WTC11 (cell line): Measurements from ENCODE around the gene DCAF10. TPM values are rescaled to one million over a fixed set of nuclear protein-coding genes. Genes with fewer than 3 reads are reported as not detected.

Source experiments
- ATAC-seq: fragments of 200-7000 bp; cut with Tn5 transposase; 2 replicates; pipeline ENCODE4 v1.10.0; 2021; ENCODE audit warnings: mild to moderate bottlenecking, moderate library complexity
- CTCF ChIA-PET: fragments of 300-600 bp; sonication (Branson Sonifier 250); formaldehyde crosslinking; loops from one replicate; lab custom pipeline; 2021; ENCODE audit warnings: antibody characterized with exemption; lab: Charles Lee
- POLR2A ChIA-PET: fragments of 350-600 bp; sonication (Branson Sonifier 250); formaldehyde crosslinking; loops from one replicate; lab custom pipeline; 2021; ENCODE audit warnings: antibody characterized with exemption; lab: Charles Lee
- DNase-seq: peaks from one replicate; pipeline ENCODE4 v3.0.0; 2021; ENCODE audit warnings: low spot score
- H3K27ac Mint-ChIP-seq: 2 replicates; pipeline ENCODE4 v1.8.0; 2021; ENCODE audit warnings: mixed read lengths
- H3K27me3 Mint-ChIP-seq: 2 replicates; pipeline ENCODE4 v1.8.0; 2021; ENCODE audit warnings: low read depth, mild to moderate bottlenecking, moderate library complexity, mixed read lengths
- H3K36me3 Mint-ChIP-seq: 2 replicates; pipeline ENCODE4 v1.8.0; 2021; ENCODE audit warnings: mixed read lengths
- H3K4me1 Mint-ChIP-seq: 2 replicates; pipeline ENCODE4 v1.8.0; 2022; ENCODE audit warnings: mixed read lengths
- H3K4me3 Mint-ChIP-seq: 2 replicates; pipeline ENCODE4 v1.8.0; 2021; ENCODE audit warnings: mild to moderate bottlenecking, moderate library complexity, mixed read lengths
- H3K9me3 Mint-ChIP-seq: 2 replicates; pipeline ENCODE4 v1.8.0; 2021; ENCODE audit warnings: mixed read lengths
- ATF1 ChIP-seq: sonication (generic); formaldehyde crosslinking; IDR thresholded peaks from 2 replicates; pipeline ENCODE4 v1.8.1; 2023; ENCODE audit warnings: mild to moderate bottlenecking, moderate library complexity, missing genetic modification reagents
- CBFB ChIP-seq: sonication (generic); formaldehyde crosslinking; IDR thresholded peaks from 2 replicates; pipeline ENCODE4 v1.8.1; 2022; ENCODE audit warnings: mild to moderate bottlenecking, low read depth, missing genetic modification reagents
- CDX4 ChIP-seq: fragments of 250-450 bp; sonication (Bioruptor Pico); IDR thresholded peaks from 2 replicates; pipeline ENCODE4 v1.9.0; 2021; ENCODE audit warnings: moderate library complexity, mild to moderate bottlenecking, inconsistent platforms, borderline replicate concordance
- ESRRA ChIP-seq: sonication (generic); formaldehyde crosslinking; IDR thresholded peaks from 2 replicates; pipeline ENCODE4 v1.8.1; 2022; ENCODE audit warnings: mild to moderate bottlenecking, missing genetic modification reagents, borderline replicate concordance
- FOXK1 ChIP-seq: sonication (generic); formaldehyde crosslinking; IDR thresholded peaks from 2 replicates; pipeline ENCODE4 v1.8.0; 2022; ENCODE audit warnings: mild to moderate bottlenecking, moderate library complexity, missing genetic modification reagents
- MAX ChIP-seq: sonication (generic); formaldehyde crosslinking; IDR thresholded peaks from 2 replicates; pipeline ENCODE4 v1.8.0; 2022; ENCODE audit warnings: mild to moderate bottlenecking, missing genetic modification reagents
- OVOL2 ChIP-seq: fragments of 250-450 bp; sonication (Bioruptor Pico); IDR thresholded peaks from 2 replicates; pipeline ENCODE4 v1.9.0; 2021; ENCODE audit warnings: mild to moderate bottlenecking, borderline replicate concordance
- STAT6 ChIP-seq: sonication (generic); formaldehyde crosslinking; conservative IDR thresholded peaks from 2 replicates; pipeline ENCODE4 v1.8.1; 2023; ENCODE audit warnings: mild to moderate bottlenecking, low read depth, missing genetic modification reagents, moderate library complexity
- TEAD1 ChIP-seq: sonication (generic); formaldehyde crosslinking; IDR thresholded peaks from 2 replicates; pipeline ENCODE4 v1.8.0; 2022; ENCODE audit warnings: mild to moderate bottlenecking, missing genetic modification reagents
- ZNF121 ChIP-seq: sonication (generic); formaldehyde crosslinking; IDR thresholded peaks from 2 replicates; pipeline ENCODE4 v1.8.0; 2023; ENCODE audit warnings: missing genetic modification reagents
- ZNF263 ChIP-seq: sonication (generic); formaldehyde crosslinking; IDR thresholded peaks from 2 replicates; pipeline ENCODE4 v1.8.1; 2022; ENCODE audit warnings: low read depth, mild to moderate bottlenecking, moderate library complexity, missing genetic modification reagents
- total RNA-seq: library from RNA; stranded (reverse); gene quantifications from 3 replicates; pipeline ENCODE4 v1.2.3, GENCODE V29; 2021
- TF ChIP-seq, protein P1 (sequence below): sonication (generic); formaldehyde crosslinking; IDR thresholded peaks from 2 replicates; pipeline ENCODE4 v1.8.1; 2023; ENCODE audit warnings: mild to moderate bottlenecking, missing genetic modification reagents, borderline replicate concordance
- TF ChIP-seq, protein P2 (sequence below): sonication (generic); formaldehyde crosslinking; IDR thresholded peaks from 2 replicates; pipeline ENCODE4 v1.8.1; 2022; ENCODE audit warnings: mild to moderate bottlenecking, missing genetic modification reagents, moderate library complexity, borderline replicate concordance
- TF ChIP-seq, protein P3 (sequence below): sonication (generic); formaldehyde crosslinking; IDR thresholded peaks from 2 replicates; pipeline ENCODE4 v1.8.1; 2023; ENCODE audit warnings: mild to moderate bottlenecking, moderate library complexity, missing genetic modification reagents
- TF ChIP-seq, protein P4 (sequence below): sonication (generic); formaldehyde crosslinking; IDR thresholded peaks from 2 replicates; pipeline ENCODE4 v1.8.1; 2022; ENCODE audit warnings: missing genetic modification reagents, borderline replicate concordance
- TF ChIP-seq, protein P5 (sequence below): sonication (generic); formaldehyde crosslinking; IDR thresholded peaks from 2 replicates; pipeline ENCODE4 v1.8.0; 2023; ENCODE audit warnings: mild to moderate bottlenecking, missing genetic modification reagents

The DCAF10 gene
- total RNA-seq, 1 experiment from 2014 or later, result 11.7 TPM

DNA sequence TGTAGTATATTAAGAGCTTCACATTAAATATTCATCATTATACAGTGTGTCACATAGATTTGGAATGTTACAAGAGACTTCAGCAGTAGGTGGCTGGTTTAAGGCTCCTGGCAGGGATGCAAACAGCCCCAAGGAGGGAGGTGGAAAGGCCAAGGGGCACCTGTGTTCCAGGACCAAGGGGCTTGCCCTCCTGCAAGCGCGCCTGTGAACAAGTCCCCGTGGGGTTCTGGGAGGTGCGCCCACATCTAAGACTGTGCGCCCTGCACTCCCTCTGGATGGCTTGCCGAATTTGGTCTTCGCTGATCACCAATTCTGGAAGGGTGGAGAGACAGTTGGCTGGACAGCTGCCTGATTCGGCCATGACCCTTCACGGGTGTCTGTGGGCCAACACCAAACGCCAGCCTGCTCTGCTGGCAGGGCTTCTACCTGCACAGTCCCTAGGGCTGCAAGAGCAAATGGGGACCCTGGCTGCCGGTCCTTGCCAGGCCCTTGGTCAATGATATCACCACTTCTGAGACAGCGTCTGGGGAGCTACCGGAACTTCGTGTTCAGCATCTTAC, 115.4 kb downstream of the DCAF10 start (continued):
- TF ChIP-seq STAT6 (CRISPR knock-in tag), result no peak
- TF ChIP-seq, protein P1, sequence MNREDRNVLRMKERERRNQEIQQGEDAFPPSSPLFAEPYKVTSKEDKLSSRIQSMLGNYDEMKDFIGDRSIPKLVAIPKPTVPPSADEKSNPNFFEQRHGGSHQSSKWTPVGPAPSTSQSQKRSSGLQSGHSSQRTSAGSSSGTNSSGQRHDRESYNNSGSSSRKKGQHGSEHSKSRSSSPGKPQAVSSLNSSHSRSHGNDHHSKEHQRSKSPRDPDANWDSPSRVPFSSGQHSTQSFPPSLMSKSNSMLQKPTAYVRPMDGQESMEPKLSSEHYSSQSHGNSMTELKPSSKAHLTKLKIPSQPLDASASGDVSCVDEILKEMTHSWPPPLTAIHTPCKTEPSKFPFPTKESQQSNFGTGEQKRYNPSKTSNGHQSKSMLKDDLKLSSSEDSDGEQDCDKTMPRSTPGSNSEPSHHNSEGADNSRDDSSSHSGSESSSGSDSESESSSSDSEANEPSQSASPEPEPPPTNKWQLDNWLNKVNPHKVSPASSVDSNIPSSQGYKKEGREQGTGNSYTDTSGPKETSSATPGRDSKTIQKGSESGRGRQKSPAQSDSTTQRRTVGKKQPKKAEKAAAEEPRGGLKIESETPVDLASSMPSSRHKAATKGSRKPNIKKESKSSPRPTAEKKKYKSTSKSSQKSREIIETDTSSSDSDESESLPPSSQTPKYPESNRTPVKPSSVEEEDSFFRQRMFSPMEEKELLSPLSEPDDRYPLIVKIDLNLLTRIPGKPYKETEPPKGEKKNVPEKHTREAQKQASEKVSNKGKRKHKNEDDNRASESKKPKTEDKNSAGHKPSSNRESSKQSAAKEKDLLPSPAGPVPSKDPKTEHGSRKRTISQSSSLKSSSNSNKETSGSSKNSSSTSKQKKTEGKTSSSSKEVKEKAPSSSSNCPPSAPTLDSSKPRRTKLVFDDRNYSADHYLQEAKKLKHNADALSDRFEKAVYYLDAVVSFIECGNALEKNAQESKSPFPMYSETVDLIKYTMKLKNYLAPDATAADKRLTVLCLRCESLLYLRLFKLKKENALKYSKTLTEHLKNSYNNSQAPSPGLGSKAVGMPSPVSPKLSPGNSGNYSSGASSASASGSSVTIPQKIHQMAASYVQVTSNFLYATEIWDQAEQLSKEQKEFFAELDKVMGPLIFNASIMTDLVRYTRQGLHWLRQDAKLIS, result no peak
- TF ChIP-seq ATF1 (CRISPR knock-in tag), result no peak
- no peak for TF ChIP-seq OVOL2 (CRISPR knock-in tag)
- no peak for TF ChIP-seq TEAD1
- no peak for TF ChIP-seq CBFB (CRISPR knock-in tag)
- no peak for TF ChIP-seq ZNF121 (CRISPR knock-in tag)

DNA sequence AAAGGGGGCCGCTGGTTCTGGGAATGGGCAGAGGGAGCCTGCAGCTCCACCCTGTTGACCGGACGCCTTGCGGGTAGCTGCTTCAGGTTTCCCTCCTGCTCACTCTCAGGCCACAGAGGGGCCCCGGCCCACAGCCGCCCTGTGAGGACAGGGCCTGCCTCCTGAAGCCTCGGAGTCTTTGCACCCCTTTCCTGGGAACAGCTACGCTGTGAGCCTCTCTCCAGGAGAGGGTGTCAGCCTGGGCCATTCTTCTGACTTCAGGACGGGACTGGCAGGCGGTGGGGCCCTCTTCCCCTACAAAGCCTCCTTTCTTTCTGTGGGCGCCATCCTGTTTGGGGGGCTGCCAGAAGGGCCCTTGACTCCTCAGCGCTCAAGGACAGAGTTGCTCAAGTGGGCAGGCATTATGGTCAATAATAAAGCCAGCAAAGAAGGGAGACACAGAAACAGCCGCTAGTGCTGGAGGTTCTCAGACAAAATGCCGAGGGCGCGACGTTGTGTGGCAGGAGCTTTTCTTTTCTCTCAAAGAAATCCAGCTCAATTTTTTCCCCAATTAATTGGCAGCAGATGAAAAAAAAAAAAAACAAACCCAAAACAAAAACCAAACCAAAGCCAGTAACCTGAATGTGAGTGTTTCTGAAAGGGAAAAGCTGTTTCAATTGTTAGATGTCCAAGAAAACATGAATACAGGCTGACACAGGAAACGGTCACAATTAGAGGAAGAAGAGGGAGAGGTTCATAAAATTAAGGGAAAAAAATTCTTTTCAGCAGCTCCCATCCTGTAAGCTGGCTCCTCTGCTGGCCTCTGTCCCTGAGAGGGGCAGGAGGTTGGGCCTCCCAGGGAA, 116.1 kb downstream of the DCAF10 start:
- POLR2A ChIA-PET, result interaction anchor here (0.6 kb wide), 1 partner anchor 85 kb away, joined by 3 read pairs; no protein-coding TSS in a partner anchor
- Mint-ChIP-seq H3K36me3 (no peaks in the 10 kb centered on the region; the same call in 1 of the 2 replicates), H3K4me3 (no peak overlapping the region), H3K4me1 (peaks cover 26% of the 10 kb centered on the region), H3K27me3 (no peaks in the 10 kb centered on the region; the same call in 1 of the 2 replicates), H3K9me3 (no peaks in the 10 kb centered on the region), H3K27ac (no peak overlapping the region; the same call in 1 of the 2 replicates)
- DNase-seq, result no peak
- CTCF ChIA-PET, result interaction anchor here (1.2 to 2.0 kb wide), 2 partner anchors 171 to 221 kb away, joined by 4 to 5 read pairs; no protein-coding TSS in a partner anchor
- no peak for ATAC-seq
- TF ChIP-seq, protein P2, sequence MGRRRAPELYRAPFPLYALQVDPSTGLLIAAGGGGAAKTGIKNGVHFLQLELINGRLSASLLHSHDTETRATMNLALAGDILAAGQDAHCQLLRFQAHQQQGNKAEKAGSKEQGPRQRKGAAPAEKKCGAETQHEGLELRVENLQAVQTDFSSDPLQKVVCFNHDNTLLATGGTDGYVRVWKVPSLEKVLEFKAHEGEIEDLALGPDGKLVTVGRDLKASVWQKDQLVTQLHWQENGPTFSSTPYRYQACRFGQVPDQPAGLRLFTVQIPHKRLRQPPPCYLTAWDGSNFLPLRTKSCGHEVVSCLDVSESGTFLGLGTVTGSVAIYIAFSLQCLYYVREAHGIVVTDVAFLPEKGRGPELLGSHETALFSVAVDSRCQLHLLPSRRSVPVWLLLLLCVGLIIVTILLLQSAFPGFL, result no peak
- TF ChIP-seq CDX4 (no peak), ESRRA (CRISPR knock-in tag) (no peak), MAX (CRISPR knock-in tag) (no peak), ZNF263 (no peak), FOXK1 (no peak), TEAD1 (no peak)
- TF ChIP-seq, protein P3, sequence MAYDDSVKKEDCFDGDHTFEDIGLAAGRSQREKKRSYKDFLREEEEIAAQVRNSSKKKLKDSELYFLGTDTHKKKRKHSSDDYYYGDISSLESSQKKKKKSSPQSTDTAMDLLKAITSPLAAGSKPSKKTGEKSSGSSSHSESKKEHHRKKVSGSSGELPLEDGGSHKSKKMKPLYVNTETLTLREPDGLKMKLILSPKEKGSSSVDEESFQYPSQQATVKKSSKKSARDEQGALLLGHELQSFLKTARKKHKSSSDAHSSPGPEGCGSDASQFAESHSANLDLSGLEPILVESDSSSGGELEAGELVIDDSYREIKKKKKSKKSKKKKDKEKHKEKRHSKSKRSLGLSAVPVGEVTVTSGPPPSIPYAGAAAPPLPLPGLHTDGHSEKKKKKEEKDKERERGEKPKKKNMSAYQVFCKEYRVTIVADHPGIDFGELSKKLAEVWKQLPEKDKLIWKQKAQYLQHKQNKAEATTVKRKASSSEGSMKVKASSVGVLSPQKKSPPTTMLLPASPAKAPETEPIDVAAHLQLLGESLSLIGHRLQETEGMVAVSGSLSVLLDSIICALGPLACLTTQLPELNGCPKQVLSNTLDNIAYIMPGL (CRISPR knock-in tag), result no peak
- TF ChIP-seq, protein P4, sequence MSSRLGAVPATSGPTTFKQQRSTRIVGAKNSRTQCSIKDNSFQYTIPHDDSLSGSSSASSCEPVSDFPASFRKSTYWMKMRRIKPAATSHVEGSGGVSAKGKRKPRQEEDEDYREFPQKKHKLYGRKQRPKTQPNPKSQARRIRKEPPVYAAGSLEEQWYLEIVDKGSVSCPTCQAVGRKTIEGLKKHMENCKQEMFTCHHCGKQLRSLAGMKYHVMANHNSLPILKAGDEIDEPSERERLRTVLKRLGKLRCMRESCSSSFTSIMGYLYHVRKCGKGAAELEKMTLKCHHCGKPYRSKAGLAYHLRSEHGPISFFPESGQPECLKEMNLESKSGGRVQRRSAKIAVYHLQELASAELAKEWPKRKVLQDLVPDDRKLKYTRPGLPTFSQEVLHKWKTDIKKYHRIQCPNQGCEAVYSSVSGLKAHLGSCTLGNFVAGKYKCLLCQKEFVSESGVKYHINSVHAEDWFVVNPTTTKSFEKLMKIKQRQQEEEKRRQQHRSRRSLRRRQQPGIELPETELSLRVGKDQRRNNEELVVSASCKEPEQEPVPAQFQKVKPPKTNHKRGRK (CRISPR knock-in tag), result no peak
- TF ChIP-seq, protein P5, sequence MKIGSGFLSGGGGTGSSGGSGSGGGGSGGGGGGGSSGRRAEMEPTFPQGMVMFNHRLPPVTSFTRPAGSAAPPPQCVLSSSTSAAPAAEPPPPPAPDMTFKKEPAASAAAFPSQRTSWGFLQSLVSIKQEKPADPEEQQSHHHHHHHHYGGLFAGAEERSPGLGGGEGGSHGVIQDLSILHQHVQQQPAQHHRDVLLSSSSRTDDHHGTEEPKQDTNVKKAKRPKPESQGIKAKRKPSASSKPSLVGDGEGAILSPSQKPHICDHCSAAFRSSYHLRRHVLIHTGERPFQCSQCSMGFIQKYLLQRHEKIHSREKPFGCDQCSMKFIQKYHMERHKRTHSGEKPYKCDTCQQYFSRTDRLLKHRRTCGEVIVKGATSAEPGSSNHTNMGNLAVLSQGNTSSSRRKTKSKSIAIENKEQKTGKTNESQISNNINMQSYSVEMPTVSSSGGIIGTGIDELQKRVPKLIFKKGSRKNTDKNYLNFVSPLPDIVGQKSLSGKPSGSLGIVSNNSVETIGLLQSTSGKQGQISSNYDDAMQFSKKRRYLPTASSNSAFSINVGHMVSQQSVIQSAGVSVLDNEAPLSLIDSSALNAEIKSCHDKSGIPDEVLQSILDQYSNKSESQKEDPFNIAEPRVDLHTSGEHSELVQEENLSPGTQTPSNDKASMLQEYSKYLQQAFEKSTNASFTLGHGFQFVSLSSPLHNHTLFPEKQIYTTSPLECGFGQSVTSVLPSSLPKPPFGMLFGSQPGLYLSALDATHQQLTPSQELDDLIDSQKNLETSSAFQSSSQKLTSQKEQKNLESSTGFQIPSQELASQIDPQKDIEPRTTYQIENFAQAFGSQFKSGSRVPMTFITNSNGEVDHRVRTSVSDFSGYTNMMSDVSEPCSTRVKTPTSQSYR, result no peak
